HG03565 (cell line): ENCODE results near the gene FGF14.
A peak's percentile ranks its signal among the peaks of the same experiment; 100 is the strongest.

Experiments
- ATAC-seq: cut with Tn5 transposase; IDR thresholded peaks from one replicate; pipeline ENCODE4 v1.9.1; 2021; ENCODE audit warnings: mild to moderate bottlenecking, moderate library complexity; ENCODE audit not compliant: unreplicated experiment

Gene FGF14

GRCh38 chr13:102401766-102402165 lies at the start of gene FGF14:
Gene FGF14 (minus strand): TSS chr13:102402048.
- ATAC-seq = no peak

GRCh38 chr13:102443249-102443648 lies 41.4 kb upstream of the FGF14 start:
- ATAC-seq = no peak

GRCh38 chr13:102441085-102441484 lies 39.2 kb upstream of the FGF14 start:
- ATAC-seq = peak; percentile 44

- peak; percentile 34 for ATAC-seq
Observed at GRCh38 chr13:102440259-102440936, 38.5 kb upstream of the FGF14 start.

GRCh38 chr13:102422690-102423089 lies 20.8 kb upstream of the FGF14 start:
- ATAC-seq = no peak

GRCh38 chr13:102405499-102406100 lies 3.8 kb upstream of the FGF14 start:
- no peak for ATAC-seq

GRCh38 chr13:102402290-102402689 lies 442 bp upstream of the FGF14 start:
- ATAC-seq = no peak

GRCh38 chr13:102401265-102401664 lies 583 bp downstream of the FGF14 start:
- ATAC-seq = no peak

GRCh38 chr13:102400675-102401145 lies 1.1 kb downstream of the FGF14 start:
- ATAC-seq = no peak

GRCh38 chr13:102399791-102400674 lies 1.8 kb downstream of the FGF14 start:
- no peak for ATAC-seq

GRCh38 chr13:102395939-102396338 lies 5.9 kb downstream of the FGF14 start:
- ATAC-seq = no peak

GRCh38 chr13:102395174-102395573 lies 6.7 kb downstream of the FGF14 start:
- no peak for ATAC-seq

GRCh38 chr13:102394158-102395053 lies 7.4 kb downstream of the FGF14 start:
- peak; percentile 93 for ATAC-seq

- no peak for ATAC-seq
Observed at GRCh38 chr13:102392481-102393209, 9.2 kb downstream of the FGF14 start.

GRCh38 chr13:102386461-102386860 lies 15.4 kb downstream of the FGF14 start:
- ATAC-seq = no peak

- no peak for ATAC-seq
Observed at GRCh38 chr13:102380012-102380411, 21.8 kb downstream of the FGF14 start.

- no peak for ATAC-seq
Observed at GRCh38 chr13:102376318-102376717, 25.5 kb downstream of the FGF14 start.

GRCh38 chr13:102374726-102375125 lies 27.1 kb downstream of the FGF14 start:
- ATAC-seq = no peak

GRCh38 chr13:102374233-102374632 lies 27.6 kb downstream of the FGF14 start:
- no peak for ATAC-seq

- ATAC-seq = no peak
Observed at GRCh38 chr13:102373221-102373620, 28.6 kb downstream of the FGF14 start.
